Thyroid gland (tissue), 4 donors: ENCODE results near the gene MYH14. TPM values are rescaled to one million over a fixed set of nuclear protein-coding genes. Genes with fewer than 3 reads are reported as not detected.
A peak's percentile ranks its signal among the peaks of the same experiment; 100 is the strongest.

Experiments
- DNase-seq, 2 donors: peaks; one replicate each; pipeline ENCODE4 v3.0.0-alpha.2; 2019
- H3K27ac ChIP-seq, 3 donors: fragments of 200-600 bp; sonication (generic); 1 replicate in 2 of 3; 2 replicates in 1 of 3; pipeline ENCODE4 v1.5.1; 2016 to 2019; ENCODE audit warnings: mild to moderate bottlenecking in 1 of 3, moderate library complexity in 1 of 3
- H3K27me3 ChIP-seq: fragments of 200-600 bp; sonication (generic); one replicate; pipeline ENCODE4 v1.5.1; 2019
- H3K36me3 ChIP-seq, 2 donors: fragments of 200-600 bp; sonication (generic); one replicate each; pipeline ENCODE4 v1.5.1; 2016 to 2019
- H3K4me1 ChIP-seq, 2 donors: fragments of 200-600 bp; sonication (generic); one replicate each; pipeline ENCODE4 v1.5.1; 2017 to 2019
- H3K4me3 ChIP-seq, 3 donors: fragments of 200-600 bp; sonication (generic); replicated peaks in 1 of 3; 1 replicate in 2 of 3; 2 replicates in 1 of 3; pipeline ENCODE4 v1.5.1; 2016; ENCODE audit warnings: mild to moderate bottlenecking in 1 of 3
- H3K9me3 ChIP-seq: fragments of 200-600 bp; sonication (generic); one replicate; pipeline ENCODE4 v1.5.1; 2017
- CTCF ChIP-seq, 6 experiments: fragments of 200-600 bp in 3 of 6; fragments of 450-650 bp in 3 of 6; sonication (generic) in 3 of 6; IDR thresholded peaks; one replicate each; pipeline ENCODE4 v1.5.1; 2016 to 2019; ENCODE audit warnings: antibody characterized with exemption in 6 of 6, mild to moderate bottlenecking in 2 of 6, inconsistent platforms in 1 of 6, moderate library complexity in 1 of 6
- POLR2A ChIP-seq, 2 donors: fragments of 450-650 bp; IDR thresholded peaks; one replicate each; pipeline ENCODE4 v1.6.1; 2017; ENCODE audit warnings: antibody characterized with exemption in 2 of 2, mild to moderate bottlenecking in 2 of 2, moderate library complexity in 1 of 2
- WGBS, 2 donors: methylation state at CpG; one replicate each; pipeline ENCODE4 v1.1.5; 2017; 5-methylcytosine and 5-hydroxymethylcytosine counted together
- intact Hi-C: fragments of 100-400 bp; cut with DNase I; formaldehyde crosslinking; loops from one replicate; pipeline ENCODE4 v1.15.1; 2023
- total RNA-seq, 4 donors: library from RNA; depleted of rRNA; stranded (reverse); fragments of >200 nt; gene quantifications; one replicate each; pipeline ENCODE4 v1.2.3, GENCODE V29; 2016

MYH14 gene
- total RNA-seq, 4 donors from 2014 or later: 130 to 361 (median 183) TPM

GRCh38 chr19:50322931-50323781 lies 119.7 kb downstream of the MYH14 start:
- H3K4me1 ChIP-seq: peaks cover 23 to 29% of the 10 kb centered on the region in 2 donors
- TF ChIP-seq CTCF (IDR thresholded peaks at IDR 0.05): no peak
- no peak for TF ChIP-seq POLR2A (IDR thresholded peaks at IDR 0.05)
- WGBS, 2 donors: 94 to 96% methylated on average over 35 to 42 of the region's 55 CpGs
- intact Hi-C loops: no loop called here
- H3K9me3 ChIP-seq: no peaks in the 10 kb centered on the region
- no peak overlapping the region for H3K4me3 ChIP-seq
- peaks cover 0 to 8% of the 10 kb centered on the region in 2 donors for H3K36me3 ChIP-seq
- DNase-seq: no peak
- H3K27me3 ChIP-seq: no peaks in the 10 kb centered on the region
- H3K27ac ChIP-seq: no peak overlapping the region

GRCh38 chr19:50323782-50324133 lies 120.3 kb downstream of the MYH14 start:
- H3K36me3 ChIP-seq: peaks cover 0 to 8% of the 10 kb centered on the region in 2 donors
- H3K4me1 ChIP-seq: peaks cover 23 to 29% of the 10 kb centered on the region in 2 donors
- no peaks in the 10 kb centered on the region for H3K9me3 ChIP-seq
- H3K27me3 ChIP-seq: no peaks in the 10 kb centered on the region
- H3K27ac ChIP-seq: no peak overlapping the region
- 89 to 93% methylated on average over 8 to 12 of the region's 12 CpGs for WGBS, 2 donors
- H3K4me3 ChIP-seq: no peak overlapping the region
- no peak for DNase-seq
- intact Hi-C loops: no loop called here
- TF ChIP-seq CTCF (IDR thresholded peaks at IDR 0.05) (no peak), POLR2A (IDR thresholded peaks at IDR 0.05) (no peak)

DNA sequence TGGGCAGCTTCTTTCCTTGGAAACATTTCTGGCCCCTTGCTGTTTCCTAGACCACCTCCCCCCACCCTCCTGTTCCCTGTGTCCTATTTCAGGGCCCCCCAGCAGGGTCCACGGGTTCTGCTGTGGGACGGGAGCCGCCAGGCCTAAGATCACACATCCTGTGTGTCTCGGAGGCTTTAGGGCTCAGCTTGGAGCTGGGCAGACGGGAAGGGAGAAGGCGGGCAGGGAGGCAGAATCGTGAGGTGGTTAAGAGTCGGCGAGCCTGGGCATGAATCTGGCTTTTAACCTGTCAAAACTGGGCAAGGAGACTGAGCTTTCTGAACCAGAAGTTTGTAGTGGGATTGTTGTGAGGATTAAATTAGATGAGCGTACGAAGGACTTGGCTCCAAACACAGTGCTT lies 120.9 kb downstream of the MYH14 start:
- Histone ChIP-seq H3K27me3 (no peaks in the 10 kb centered on the region), H3K4me1 (peaks cover 23 to 29% of the 10 kb centered on the region in 2 donors), H3K4me3 (no peak overlapping the region), H3K9me3 (no peaks in the 10 kb centered on the region), H3K36me3 (peaks cover 0 to 8% of the 10 kb centered on the region in 2 donors), H3K27ac (no peak overlapping the region)
- 81 to 84% methylated on average over 11 of the region's 11 CpGs for WGBS, 2 donors
- no peak for TF ChIP-seq POLR2A (IDR thresholded peaks at IDR 0.05)
- no peak for TF ChIP-seq CTCF (IDR thresholded peaks at IDR 0.05)
- no peak for DNase-seq
- intact Hi-C loops: no loop called here

DNA sequence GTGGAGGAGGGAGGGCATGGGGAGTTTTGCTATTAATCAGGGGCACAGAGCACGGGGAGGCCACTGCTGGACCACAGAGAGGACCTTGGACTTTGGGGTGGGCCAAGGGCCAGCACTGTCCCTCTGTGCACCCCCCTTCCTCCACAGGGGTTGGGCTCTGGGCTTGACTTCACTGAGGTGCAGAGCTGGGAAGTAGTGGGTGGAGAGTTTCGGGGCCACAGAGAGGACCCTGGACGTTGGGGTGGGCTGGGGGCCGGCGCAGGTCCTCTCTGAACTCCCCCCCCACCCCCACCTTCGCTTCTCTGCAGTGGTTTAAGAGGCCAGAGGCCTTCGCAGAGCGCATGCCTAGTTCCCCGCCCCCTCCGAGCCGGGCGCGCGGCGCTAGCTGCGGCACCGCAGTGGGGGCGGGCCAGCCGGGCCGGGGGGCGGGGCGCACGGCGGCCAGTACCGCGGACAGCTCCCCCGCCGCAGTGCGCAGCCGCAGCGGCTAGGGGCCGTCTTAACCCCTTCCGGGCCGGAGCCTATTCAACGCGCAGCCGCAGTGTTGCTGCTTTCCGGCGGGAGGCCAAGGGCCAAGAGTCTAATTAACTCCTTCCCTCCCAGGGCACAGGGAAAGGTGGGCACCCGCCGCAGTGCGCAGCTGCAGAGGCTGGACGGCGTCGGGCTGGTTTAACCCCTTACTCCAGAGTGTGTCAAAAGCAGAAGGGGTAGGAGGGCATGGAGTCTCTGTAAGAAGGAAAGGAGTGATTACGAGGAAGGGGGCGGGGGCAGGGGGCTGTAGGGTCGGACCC lies 122.1 kb downstream of the MYH14 start:
- Histone ChIP-seq H3K9me3 (no peaks in the 10 kb centered on the region), H3K27me3 (no peaks in the 10 kb centered on the region), H3K4me3 (peak overlapping the region in 1 of 3 donors; percentile 17), H3K27ac (no peak overlapping the region), H3K36me3 (peaks cover 0 to 8% of the 10 kb centered on the region in 2 donors), H3K4me1 (peaks cover 33 to 38% of the 10 kb centered on the region in 2 donors)
- intact Hi-C loops: no loop called here
- 4 to 5% methylated on average over 15 to 18 of the region's 48 CpGs for WGBS, 2 donors
- TF ChIP-seq CTCF (IDR thresholded peaks at IDR 0.05): peak in 1 of 6 experiments; percentile 11
- peak in 1 of 2 donors; percentile 27 for TF ChIP-seq POLR2A (IDR thresholded peaks at IDR 0.05)
- peak; percentile 80 to 83 for DNase-seq
